Measurements from ENCODE around the gene SERPINE1.

DNA sequence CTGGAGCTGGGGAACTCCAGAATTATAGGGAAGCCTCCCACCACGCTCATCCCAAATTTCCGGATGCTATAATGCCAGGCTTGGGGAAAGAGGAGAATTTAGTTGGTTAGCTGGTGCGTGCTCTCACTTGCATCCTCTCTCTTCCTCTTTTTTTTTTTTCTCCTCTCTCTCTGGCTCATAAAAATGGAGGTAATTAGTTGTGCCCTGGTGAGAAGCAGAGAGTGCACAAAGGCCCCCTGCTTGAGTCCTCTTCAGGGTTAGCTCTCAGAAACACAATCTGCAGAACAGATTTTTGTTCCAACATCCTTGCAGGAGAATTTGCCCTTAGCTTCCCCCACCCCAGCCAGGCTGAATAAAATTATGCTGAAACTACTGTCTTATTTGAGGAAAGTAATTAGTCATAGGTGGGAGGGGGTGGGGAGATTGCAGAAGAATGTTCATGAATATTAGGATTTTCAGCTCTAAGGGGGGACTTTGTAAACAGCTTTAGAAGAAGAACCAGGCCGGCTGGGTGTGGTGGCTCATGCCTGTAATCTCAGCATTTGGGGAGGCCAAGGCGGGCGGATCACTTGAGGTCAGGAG, 7.6 kb downstream of the SERPINE1 start:
- TF ChIP-seq RFX5 (IDR thresholded peaks at IDR 0.05; ENCODE audit: low read depth, low read length) (no peak), SMC3 (IDR thresholded peaks at IDR 0.05; ENCODE audit: low read depth, low read length) (no peak), CEBPB (IDR thresholded peaks at IDR 0.05; ENCODE audit: low read depth, low read length) (no peak), MXI1 (IDR thresholded peaks at IDR 0.05; ENCODE audit: borderline replicate concordance, low read depth, low read length) (no peak), MAZ (IDR thresholded peaks at IDR 0.05; ENCODE audit: borderline replicate concordance, low read depth, low read length) (0 out of 2 replicates have a peak, but pooled peaks have one; percentile 9), POLR2A (IDR thresholded peaks at IDR 0.05; ENCODE audit: low read depth, low read length) (peak; percentile 41), RCOR1 (IDR thresholded peaks at IDR 0.05; ENCODE audit: insufficient replicate concordance, low read length) (no peak)
- TF ChIP-seq, protein P1, sequence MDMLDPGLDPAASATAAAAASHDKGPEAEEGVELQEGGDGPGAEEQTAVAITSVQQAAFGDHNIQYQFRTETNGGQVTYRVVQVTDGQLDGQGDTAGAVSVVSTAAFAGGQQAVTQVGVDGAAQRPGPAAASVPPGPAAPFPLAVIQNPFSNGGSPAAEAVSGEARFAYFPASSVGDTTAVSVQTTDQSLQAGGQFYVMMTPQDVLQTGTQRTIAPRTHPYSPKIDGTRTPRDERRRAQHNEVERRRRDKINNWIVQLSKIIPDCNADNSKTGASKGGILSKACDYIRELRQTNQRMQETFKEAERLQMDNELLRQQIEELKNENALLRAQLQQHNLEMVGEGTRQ (IDR thresholded peaks at IDR 0.05; ENCODE audit: low read depth, low read length) = no peak; the same call in 1 of the 2 replicates
- TF ChIP-seq, protein P2, sequence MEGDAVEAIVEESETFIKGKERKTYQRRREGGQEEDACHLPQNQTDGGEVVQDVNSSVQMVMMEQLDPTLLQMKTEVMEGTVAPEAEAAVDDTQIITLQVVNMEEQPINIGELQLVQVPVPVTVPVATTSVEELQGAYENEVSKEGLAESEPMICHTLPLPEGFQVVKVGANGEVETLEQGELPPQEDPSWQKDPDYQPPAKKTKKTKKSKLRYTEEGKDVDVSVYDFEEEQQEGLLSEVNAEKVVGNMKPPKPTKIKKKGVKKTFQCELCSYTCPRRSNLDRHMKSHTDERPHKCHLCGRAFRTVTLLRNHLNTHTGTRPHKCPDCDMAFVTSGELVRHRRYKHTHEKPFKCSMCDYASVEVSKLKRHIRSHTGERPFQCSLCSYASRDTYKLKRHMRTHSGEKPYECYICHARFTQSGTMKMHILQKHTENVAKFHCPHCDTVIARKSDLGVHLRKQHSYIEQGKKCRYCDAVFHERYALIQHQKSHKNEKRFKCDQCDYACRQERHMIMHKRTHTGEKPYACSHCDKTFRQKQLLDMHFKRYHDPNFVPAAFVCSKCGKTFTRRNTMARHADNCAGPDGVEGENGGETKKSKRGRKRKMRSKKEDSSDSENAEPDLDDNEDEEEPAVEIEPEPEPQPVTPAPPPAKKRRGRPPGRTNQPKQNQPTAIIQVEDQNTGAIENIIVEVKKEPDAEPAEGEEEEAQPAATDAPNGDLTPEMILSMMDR (conservative IDR thresholded peaks at IDR 0.05; ENCODE audit: low read depth, low read length) = no peak

Data from IMR-90 (cell line).